GM10847 (cell line): ENCODE data around the gene CYP4F8.

Source experiments
- POLR2A ChIP-seq: IDR thresholded peaks from 2 replicates; pipeline ENCODE4 v1.6.1; 2011; ENCODE audit not compliant: insufficient read length; ENCODE audit errors: extremely low read depth

Gene CYP4F8

GRCh38 chr19:15614507-15615379 is at the start of gene CYP4F8:
Gene CYP4F8, plus strand, starts transcription at chr19:15615218. Its CDS starts 399 bp downstream, at chr19:15615617.
- TF ChIP-seq POLR2A = no peak

- no peak for TF ChIP-seq POLR2A
Observed at GRCh38 chr19:15570420-15570819, 44.6 kb upstream of the CYP4F8 start.

- TF ChIP-seq POLR2A = no peak
Observed at GRCh38 chr19:15575406-15575805, 39.6 kb upstream of the CYP4F8 start.

GRCh38 chr19:15576526-15577156 is 38.4 kb upstream of the CYP4F8 start:
- TF ChIP-seq POLR2A = no peak

- TF ChIP-seq POLR2A = no peak
Observed at GRCh38 chr19:15577184-15577771, 37.7 kb upstream of the CYP4F8 start.

GRCh38 chr19:15583346-15583745 is 31.7 kb upstream of the CYP4F8 start:
- no peak for TF ChIP-seq POLR2A

GRCh38 chr19:15584095-15584494 is 30.9 kb upstream of the CYP4F8 start:
- TF ChIP-seq POLR2A = no peak

- TF ChIP-seq POLR2A = no peak
Observed at GRCh38 chr19:15584541-15585115, 30.4 kb upstream of the CYP4F8 start.

- TF ChIP-seq POLR2A = no peak
Observed at GRCh38 chr19:15587663-15588062, 27.4 kb upstream of the CYP4F8 start.

GRCh38 chr19:15588265-15588664 is 26.8 kb upstream of the CYP4F8 start:
- no peak for TF ChIP-seq POLR2A

GRCh38 chr19:15589760-15590451 is 25.1 kb upstream of the CYP4F8 start:
- TF ChIP-seq POLR2A = no peak

GRCh38 chr19:15591796-15592195 is 23.2 kb upstream of the CYP4F8 start:
- no peak for TF ChIP-seq POLR2A

GRCh38 chr19:15595069-15595468 is 19.9 kb upstream of the CYP4F8 start:
- no peak for TF ChIP-seq POLR2A

GRCh38 chr19:15609261-15609660 is 5.8 kb upstream of the CYP4F8 start:
- no peak for TF ChIP-seq POLR2A

- no peak for TF ChIP-seq POLR2A
Observed at GRCh38 chr19:15612342-15612741, 2.7 kb upstream of the CYP4F8 start.
